Heart left ventricle (tissue), 13 donors: ENCODE results near the gene DEFB115.

Experiments used
- POLR2A ChIP-seq, 2 donors: fragments of 450-650 bp; IDR thresholded peaks; one replicate each; pipeline ENCODE4 v1.6.1; 2017; ENCODE audit warnings: antibody characterized with exemption in 2 of 2, mild to moderate bottlenecking in 2 of 2, moderate library complexity in 2 of 2
- TF ChIP-seq, protein P1 (sequence below), 12 donors: fragments of 200-600 bp; sonication (generic) in 4 of 12; IDR thresholded peaks; one replicate each; pipeline versions ENCODE4 v1.5.0 to v1.8.0; 2018 to 2022; ENCODE audit warnings: antibody characterized with exemption in 12 of 12, mild to moderate bottlenecking in 5 of 12
- donor health status: ischemic (EF 13 %, LVEDD 7.1; RV severe dilation, severe dysfunction).
- donor health status: DM: no; HTN: yes; CAD: no.
- donor health status: DM: no; HTN: no; CAD: no.
- donor health status: ischemic (EF 25% LVEDD 6.9; RV normal size, moderate dysfunction).
- donor health status: ischemic (EF 25% LVEDD 5.7; RV mildly dilated, moderate dysfunction).
- donor health status: ischemic (EF 35%, LVEDD 5.7; RV mildly dilated, moderate dysfunction).
- donor health status: nonischemic (EF 11% LVEDD 7.7; RV severe dilation, severe dysfunction).
- donor health status: DM: yes; HTN: yes; CAD: no.
- donor health status: PGD.
- donor health status: ischemic (EF 29% LVEDD 5.4; RV normal size, mild dysfunction).
- donor health status: nonischemic (EF 23%, LVEDD 6.1; RV moderate dilation, normal function).

DNA sequence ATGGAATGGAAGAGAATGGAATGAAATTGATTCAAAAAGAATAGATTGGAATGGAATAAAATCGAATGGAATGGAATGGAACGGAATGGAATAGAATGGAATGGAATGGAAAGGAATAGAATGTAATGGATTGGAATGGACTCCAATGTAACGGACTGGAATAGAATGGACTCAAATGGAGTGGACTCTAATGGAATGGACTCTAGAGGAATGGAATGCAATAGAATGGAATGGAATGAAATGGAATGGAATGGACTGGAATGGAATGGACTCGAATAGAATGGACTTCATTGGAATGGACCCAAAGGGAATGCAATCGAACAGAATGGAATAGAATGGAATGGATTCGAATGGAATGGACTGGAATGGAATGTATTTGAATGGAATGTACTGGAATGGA lies 19.7 kb upstream of the DEFB115 start:
- TF ChIP-seq, protein P1, sequence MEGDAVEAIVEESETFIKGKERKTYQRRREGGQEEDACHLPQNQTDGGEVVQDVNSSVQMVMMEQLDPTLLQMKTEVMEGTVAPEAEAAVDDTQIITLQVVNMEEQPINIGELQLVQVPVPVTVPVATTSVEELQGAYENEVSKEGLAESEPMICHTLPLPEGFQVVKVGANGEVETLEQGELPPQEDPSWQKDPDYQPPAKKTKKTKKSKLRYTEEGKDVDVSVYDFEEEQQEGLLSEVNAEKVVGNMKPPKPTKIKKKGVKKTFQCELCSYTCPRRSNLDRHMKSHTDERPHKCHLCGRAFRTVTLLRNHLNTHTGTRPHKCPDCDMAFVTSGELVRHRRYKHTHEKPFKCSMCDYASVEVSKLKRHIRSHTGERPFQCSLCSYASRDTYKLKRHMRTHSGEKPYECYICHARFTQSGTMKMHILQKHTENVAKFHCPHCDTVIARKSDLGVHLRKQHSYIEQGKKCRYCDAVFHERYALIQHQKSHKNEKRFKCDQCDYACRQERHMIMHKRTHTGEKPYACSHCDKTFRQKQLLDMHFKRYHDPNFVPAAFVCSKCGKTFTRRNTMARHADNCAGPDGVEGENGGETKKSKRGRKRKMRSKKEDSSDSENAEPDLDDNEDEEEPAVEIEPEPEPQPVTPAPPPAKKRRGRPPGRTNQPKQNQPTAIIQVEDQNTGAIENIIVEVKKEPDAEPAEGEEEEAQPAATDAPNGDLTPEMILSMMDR (IDR thresholded peaks at IDR 0.05), result no peak
- TF ChIP-seq POLR2A (IDR thresholded peaks at IDR 0.05), result no peak
